Fibroblast of lung (primary cell): ENCODE data around the gene TRIM65. TPM values are rescaled to one million over a fixed set of nuclear protein-coding genes. Genes with fewer than 3 reads are reported as not detected.
A peak's percentile ranks its signal among the peaks of the same experiment; 100 is the strongest.

Experiments used
- DNase-seq, 2 donors: peaks; one replicate each; pipeline versions ENCODE4 v3.0.0 to v3.0.0-alpha.2; 2010; ENCODE audit warnings: low read depth in 2 of 2
- H2AFZ ChIP-seq: 2 replicates; pipeline ENCODE4 v1.5.1; 2012; ENCODE audit warnings: low read length, control low read depth, inconsistent platforms
- H3K27ac ChIP-seq: 2 replicates; pipeline ENCODE4 v1.5.1; 2011; ENCODE audit warnings: low read length, control low read depth; ENCODE audit not compliant: insufficient read depth
- H3K27me3 ChIP-seq: 2 replicates; pipeline ENCODE4 v1.5.1; 2011; ENCODE audit warnings: mild to moderate bottlenecking, low read length; ENCODE audit not compliant: control insufficient read depth, insufficient read depth
- H3K36me3 ChIP-seq: 2 replicates; pipeline ENCODE4 v1.5.1; 2011; ENCODE audit warnings: low read length; ENCODE audit not compliant: control insufficient read depth, insufficient read depth
- H3K4me1 ChIP-seq: 2 replicates; pipeline ENCODE4 v1.5.1; 2011; ENCODE audit warnings: low read length; ENCODE audit not compliant: control insufficient read depth, insufficient read depth; ENCODE audit errors: extremely low read depth
- H3K4me2 ChIP-seq: 2 replicates; pipeline ENCODE4 v1.5.1; 2011; ENCODE audit warnings: low read length, control low read depth; ENCODE audit not compliant: insufficient read depth; ENCODE audit errors: extremely low read depth
- H3K4me3 ChIP-seq, 4 experiments: fragments of 200-600 bp in 1 of 4; sonication (generic) in 1 of 4; replicated peaks in 1 of 4; 2 replicates each; pipeline ENCODE4 v1.5.1; 2011 to 2016; ENCODE audit warnings: low read length in 4 of 4, low read depth in 3 of 4, mild to moderate bottlenecking in 3 of 4, control low read depth in 2 of 4, inconsistent platforms in 1 of 4, mixed read lengths in 1 of 4; ENCODE audit not compliant: insufficient read depth in 1 of 4; ENCODE audit errors: control extremely low read depth in 1 of 4
- H3K79me2 ChIP-seq: 2 replicates; pipeline ENCODE4 v1.5.1; 2012; ENCODE audit warnings: mild to moderate bottlenecking, low read length, inconsistent platforms; ENCODE audit not compliant: control insufficient read depth, insufficient read depth
- H3K9ac ChIP-seq: 2 replicates; pipeline ENCODE4 v1.5.1; 2011; ENCODE audit warnings: mild to moderate bottlenecking, low read length, control low read depth; ENCODE audit not compliant: insufficient read depth
- H3K9me3 ChIP-seq: 2 replicates; pipeline ENCODE4 v1.5.1; 2012; ENCODE audit warnings: low read depth, low read length; ENCODE audit not compliant: control insufficient read depth, insufficient read depth
- H4K20me1 ChIP-seq: 2 replicates; pipeline ENCODE4 v1.5.1; 2011; ENCODE audit warnings: low read length; ENCODE audit not compliant: control insufficient read depth, insufficient read depth; ENCODE audit errors: extremely low read depth
- EZH2 ChIP-seq: IDR thresholded peaks from 2 replicates; pipeline ENCODE4 v1.5.1; 2012; ENCODE audit warnings: low read length, control low read depth, mild to moderate bottlenecking; ENCODE audit errors: missing control alignments
- polyA plus RNA-seq, 2 donors: library from polyadenylated mRNA; depleted of rRNA in 1 of 2; stranded (reverse) in 1 of 2; unstranded in 1 of 2; fragments of >200 nt; gene quantifications; 2 replicates each; pipeline ENCODE4 v1.2.1, GENCODE V29; 2011 to 2012; ENCODE audit warnings: missing spikeins in 1 of 2
- total RNA-seq: library from RNA; depleted of rRNA; stranded (reverse); fragments of >200 nt; gene quantifications from 2 replicates; pipeline ENCODE4 v1.2.1, GENCODE V29; 2014
- TF ChIP-seq, protein P1 (sequence below), 2 donors: IDR thresholded peaks in 1 of 2; conservative IDR thresholded peaks in 1 of 2; 1 replicate in 1 of 2; 2 replicates in 1 of 2; pipeline ENCODE4 v1.5.1; 2011 to 2012; ENCODE audit warnings: low read length in 2 of 2, control low read depth in 1 of 2, inconsistent platforms in 1 of 2, low read depth in 1 of 2, mild to moderate bottlenecking in 1 of 2

TRIM65 gene
- total and polyA plus RNA-seq, 2 donors (not counting 1 experiment from before 2014, with no cell fraction given), result 4.3 to 17.2 TPM

DNA sequence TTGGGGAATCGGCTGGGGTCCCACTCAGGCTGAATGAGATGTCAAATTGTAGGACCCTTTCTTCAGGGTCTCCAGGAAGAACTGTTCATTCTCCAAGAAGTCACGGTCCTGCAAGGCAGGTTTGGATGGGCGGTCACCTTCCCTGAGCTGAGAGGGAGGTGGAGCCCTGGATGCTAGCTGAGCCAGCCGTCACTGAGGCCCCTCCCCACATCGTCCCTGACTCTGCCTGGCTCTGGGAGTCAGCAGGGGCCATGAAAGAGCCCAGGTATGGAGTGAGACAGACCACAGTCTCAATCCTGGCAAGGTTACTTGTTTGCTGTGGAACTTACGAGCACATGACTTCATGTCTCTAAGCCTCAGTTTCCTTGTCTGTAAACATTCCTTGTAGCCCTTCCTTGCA, 13.9 kb upstream of the TRIM65 start:
- peaks cover 2% of the 10 kb centered on the region for H3K36me3 ChIP-seq
- no peaks in the 10 kb centered on the region for H3K4me1 ChIP-seq
- H3K9ac ChIP-seq, result no peak overlapping the region
- H3K9me3 ChIP-seq, result no peaks in the 10 kb centered on the region
- no peak overlapping the region for H3K4me3 ChIP-seq
- H2AFZ ChIP-seq, result no peak overlapping the region
- H3K79me2 ChIP-seq, result no peaks in the 10 kb centered on the region
- H3K27ac ChIP-seq, result no peak overlapping the region
- H4K20me1 ChIP-seq, result no peaks in the 10 kb centered on the region
- DNase-seq, result no peak
- no peaks in the 10 kb centered on the region for H3K27me3 ChIP-seq
- TF ChIP-seq, protein P1, sequence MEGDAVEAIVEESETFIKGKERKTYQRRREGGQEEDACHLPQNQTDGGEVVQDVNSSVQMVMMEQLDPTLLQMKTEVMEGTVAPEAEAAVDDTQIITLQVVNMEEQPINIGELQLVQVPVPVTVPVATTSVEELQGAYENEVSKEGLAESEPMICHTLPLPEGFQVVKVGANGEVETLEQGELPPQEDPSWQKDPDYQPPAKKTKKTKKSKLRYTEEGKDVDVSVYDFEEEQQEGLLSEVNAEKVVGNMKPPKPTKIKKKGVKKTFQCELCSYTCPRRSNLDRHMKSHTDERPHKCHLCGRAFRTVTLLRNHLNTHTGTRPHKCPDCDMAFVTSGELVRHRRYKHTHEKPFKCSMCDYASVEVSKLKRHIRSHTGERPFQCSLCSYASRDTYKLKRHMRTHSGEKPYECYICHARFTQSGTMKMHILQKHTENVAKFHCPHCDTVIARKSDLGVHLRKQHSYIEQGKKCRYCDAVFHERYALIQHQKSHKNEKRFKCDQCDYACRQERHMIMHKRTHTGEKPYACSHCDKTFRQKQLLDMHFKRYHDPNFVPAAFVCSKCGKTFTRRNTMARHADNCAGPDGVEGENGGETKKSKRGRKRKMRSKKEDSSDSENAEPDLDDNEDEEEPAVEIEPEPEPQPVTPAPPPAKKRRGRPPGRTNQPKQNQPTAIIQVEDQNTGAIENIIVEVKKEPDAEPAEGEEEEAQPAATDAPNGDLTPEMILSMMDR (conservative IDR thresholded peaks at IDR 0.05 in 1 of 2, IDR thresholded peaks at IDR 0.05 in 1 of 2; ENCODE audit: low read depth in 1 of 2, low read length in 2 of 2), result no peak
- no peak for TF ChIP-seq EZH2
- no peak overlapping the region for H3K4me2 ChIP-seq

DNA sequence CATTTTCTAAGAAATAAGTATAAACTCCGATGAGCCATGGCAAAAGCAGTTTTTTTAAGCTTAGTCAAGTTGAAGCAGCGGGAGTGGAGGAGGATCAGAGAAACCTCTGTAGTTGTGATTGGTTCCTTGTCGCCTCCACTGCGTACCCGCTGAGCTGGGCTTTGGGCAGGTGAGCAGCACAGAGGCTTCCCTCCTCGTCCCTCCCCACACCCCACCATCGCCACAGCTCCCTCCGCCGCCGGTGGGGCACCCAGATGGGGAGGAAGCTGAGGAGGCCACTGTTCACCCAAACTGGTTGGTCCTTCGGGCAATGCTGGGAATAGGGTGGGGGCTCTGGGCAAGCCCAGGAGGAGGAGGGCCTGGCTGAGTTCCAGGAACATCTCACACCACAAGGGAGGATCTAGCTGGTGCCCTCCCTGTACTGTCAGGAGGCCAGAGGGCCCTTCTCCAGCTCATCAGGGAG, 13.1 kb upstream of the TRIM65 start:
- no peak overlapping the region for H2AFZ ChIP-seq
- no peak overlapping the region for H3K4me2 ChIP-seq
- no peak overlapping the region for H3K9ac ChIP-seq
- H3K9me3 ChIP-seq, result no peaks in the 10 kb centered on the region
- no peak overlapping the region for H3K27ac ChIP-seq
- H3K36me3 ChIP-seq, result peaks cover 2% of the 10 kb centered on the region
- no peaks in the 10 kb centered on the region for H3K79me2 ChIP-seq
- peak in 1 of 2 donors; percentile 11 for DNase-seq
- no peaks in the 10 kb centered on the region for H4K20me1 ChIP-seq
- no peak overlapping the region for H3K4me3 ChIP-seq
- H3K4me1 ChIP-seq, result no peaks in the 10 kb centered on the region
- TF ChIP-seq EZH2, result no peak
- TF ChIP-seq, protein P1 (conservative IDR thresholded peaks at IDR 0.05 in 1 of 2, IDR thresholded peaks at IDR 0.05 in 1 of 2; ENCODE audit: low read depth in 1 of 2, low read length in 2 of 2), result no peak
- H3K27me3 ChIP-seq, result no peaks in the 10 kb centered on the region

DNA sequence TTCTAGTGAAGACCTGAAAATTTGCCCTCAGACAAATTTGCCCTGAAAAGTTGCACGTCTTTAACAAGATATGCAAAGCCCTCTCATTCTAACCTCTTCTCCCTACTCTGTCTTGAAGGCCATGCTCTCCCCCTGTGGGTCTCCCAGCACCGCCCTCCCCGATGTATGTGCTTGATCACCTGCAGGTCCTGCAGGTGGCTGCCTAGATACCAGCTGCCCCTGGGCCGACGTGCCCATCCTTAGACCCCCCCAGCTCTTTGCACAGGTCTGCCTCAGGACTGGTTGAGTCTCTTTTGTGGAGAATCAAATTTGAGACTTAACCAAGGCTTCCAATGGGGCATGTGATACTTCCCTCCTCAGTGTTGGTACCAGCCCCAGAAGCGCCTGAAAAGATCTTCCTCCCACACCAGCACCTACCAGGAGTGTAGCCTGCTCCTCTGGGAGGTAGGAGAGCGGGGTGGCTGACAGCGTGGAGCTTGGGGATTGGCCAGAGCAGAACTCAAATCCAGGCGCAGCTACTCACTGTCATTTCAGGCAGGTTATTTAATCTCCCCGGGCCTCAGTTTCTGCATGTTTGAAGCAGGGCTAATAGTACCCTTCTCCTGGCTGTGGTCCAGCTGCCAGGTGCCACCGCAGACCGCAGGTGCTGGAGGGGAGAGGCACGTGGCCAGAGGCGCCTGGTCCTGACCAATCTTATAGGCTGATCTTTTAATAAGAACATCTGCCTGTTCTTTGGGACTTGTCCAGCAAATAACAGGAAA, 12.5 kb upstream of the TRIM65 start:
- Histone ChIP-seq H3K27ac (no peak overlapping the region), H3K79me2 (peaks cover 2% of the 10 kb centered on the region), H3K4me1 (no peaks in the 10 kb centered on the region), H4K20me1 (no peaks in the 10 kb centered on the region), H3K4me3 (no peak overlapping the region), H3K4me2 (no peak overlapping the region), H2AFZ (no peak overlapping the region), H3K9ac (no peak overlapping the region), H3K36me3 (no peaks in the 10 kb centered on the region), H3K9me3 (no peaks in the 10 kb centered on the region), H3K27me3 (no peaks in the 10 kb centered on the region)
- no peak for DNase-seq
- TF ChIP-seq EZH2, result no peak
- TF ChIP-seq, protein P1 (conservative IDR thresholded peaks at IDR 0.05 in 1 of 2, IDR thresholded peaks at IDR 0.05 in 1 of 2; ENCODE audit: low read depth in 1 of 2, low read length in 2 of 2), result no peak
